HCT116 (cell line): ENCODE measurements around the gene NEB. TPM values are rescaled to one million over a fixed set of nuclear protein-coding genes. Genes with fewer than 3 reads are reported as not detected.

Experiments
- ATAC-seq: fragments of 200-7000 bp; cut with Tn5 transposase; 2 replicates; pipeline ENCODE4 v1.9.1; 2020; ENCODE audit warnings: mild to moderate bottlenecking, moderate library complexity
- BruUV-seq: library from RNA; stranded (reverse); fragments of 400-500 nt; replicated peaks from 2 replicates; lab custom pipeline; 2021; lab: Mats Ljungman, UMichigan
- CTCF ChIA-PET: fragments of 300-600 bp; sonication (Branson Sonifier 250); formaldehyde crosslinking; loops from one replicate; lab custom pipeline; 2021; ENCODE audit warnings: antibody characterized with exemption; lab: Charles Lee
- POLR2A ChIA-PET: fragments of 300-600, 350-600 bp; sonication (Branson Sonifier 250); formaldehyde crosslinking; loops from one replicate; lab custom pipeline; 2021; ENCODE audit warnings: antibody characterized with exemption; lab: Charles Lee
- RAD21 ChIA-PET, 2 experiments: fragments of 300-600 bp; sonication (Branson Sonifier 250); formaldehyde crosslinking; loops; one replicate each; lab custom pipeline; 2023; ENCODE audit warnings: low total read pairs in 2 of 2; ENCODE audit not compliant: uncharacterized antibody in 2 of 2, unreplicated experiment in 2 of 2, low non-redundant PET in 1 of 2; lab: Charles Lee
- DNase-seq: peaks from one replicate; pipeline ENCODE4 v3.0.0-alpha.2; 2010; ENCODE audit warnings: low read depth, low spot score
- H2AFZ ChIP-seq: fragments of 200-600 bp; shearing (Covaris generic), sonication (generic); 2 replicates; pipeline ENCODE4 v1.6.1; 2017; ENCODE audit warnings: low read depth, mixed run types, mixed read lengths, antibody characterized with exemption, low read length; ENCODE audit not compliant: poor library complexity, severe bottlenecking
- H3K27ac ChIP-seq: 2 replicates; pipeline ENCODE4 v1.5.1; 2012; ENCODE audit warnings: low read depth, low read length
- H3K27me3 ChIP-seq: fragments of 200-600 bp; sonication (generic); 2 replicates; pipeline ENCODE4 v1.6.1; 2016; ENCODE audit warnings: mixed run types, low read length, mixed read lengths; ENCODE audit not compliant: insufficient read depth
- H3K36me3 ChIP-seq, 2 experiments: fragments of 200-500 bp in 1 of 2; fragments of 200-600 bp in 1 of 2; sonication (Bioruptor generic) in 1 of 2; sonication (generic) in 1 of 2; 2 replicates each; pipeline versions ENCODE4 v1.5.1 to v1.6.1; 2014 to 2016; ENCODE audit warnings: low read length in 2 of 2, inconsistent platforms in 1 of 2, mixed read lengths in 1 of 2, mixed run types in 1 of 2; ENCODE audit not compliant: insufficient read depth in 2 of 2, control insufficient read depth in 1 of 2
- H3K4me1 ChIP-seq, 2 experiments: fragments of 200-600 bp in 1 of 2; sonication (generic) in 1 of 2; 2 replicates each; pipeline versions ENCODE4 v1.5.1 to v1.6.1; 2012 to 2017; ENCODE audit warnings: low read length in 2 of 2, inconsistent platforms in 1 of 2, mild to moderate bottlenecking in 1 of 2, mixed read lengths in 1 of 2, mixed run types in 1 of 2, moderate library complexity in 1 of 2; ENCODE audit not compliant: insufficient read depth in 2 of 2, control insufficient read depth in 1 of 2
- H3K4me2 ChIP-seq: fragments of 200-600 bp; sonication (generic); 2 replicates; pipeline ENCODE4 v1.6.1; 2017; ENCODE audit warnings: mixed run types, low read length, mixed read lengths
- H3K4me3 ChIP-seq, 2 experiments: fragments of 200-600 bp in 1 of 2; sonication (generic) in 1 of 2; replicated peaks in 1 of 2; 2 replicates each; pipeline ENCODE4 v1.5.1; 2011 to 2016; ENCODE audit warnings: low read length in 2 of 2, control low read depth in 1 of 2, low read depth in 1 of 2, mild to moderate bottlenecking in 1 of 2, mixed read lengths in 1 of 2, mixed run types in 1 of 2
- H3K79me2 ChIP-seq: fragments of 200-600 bp; sonication (generic); 2 replicates; pipeline ENCODE4 v1.6.1; 2017; ENCODE audit warnings: mild to moderate bottlenecking, mixed run types, low read length, moderate library complexity, mixed read lengths; ENCODE audit not compliant: insufficient read depth
- H3K9ac ChIP-seq: fragments of 200-600 bp; sonication (generic); 2 replicates; pipeline ENCODE4 v1.6.1; 2016; ENCODE audit warnings: low read length, mixed read lengths
- H3K9me2 ChIP-seq: fragments of 200-600 bp; sonication (generic), shearing (Covaris generic); 2 replicates; pipeline ENCODE4 v1.6.1; 2017; ENCODE audit warnings: mixed run types, mild to moderate bottlenecking, moderate library complexity; ENCODE audit not compliant: insufficient read depth
- H3K9me3 ChIP-seq, 2 experiments: fragments of 200-500 bp in 1 of 2; fragments of 200-600 bp in 1 of 2; sonication (Bioruptor generic) in 1 of 2; sonication (generic) in 1 of 2; 2 replicates each; pipeline ENCODE4 v1.6.1; 2014 to 2017; ENCODE audit warnings: low read length in 2 of 2, mixed read lengths in 2 of 2, inconsistent platforms in 1 of 2, low read depth in 1 of 2, mild to moderate bottlenecking in 1 of 2, mixed run types in 1 of 2, moderate library complexity in 1 of 2; ENCODE audit not compliant: control insufficient read depth in 1 of 2, insufficient read depth in 1 of 2
- H4K20me1 ChIP-seq: fragments of 200-600 bp; sonication (generic), shearing (Covaris generic); 2 replicates; pipeline ENCODE4 v1.6.1; 2017; ENCODE audit warnings: mixed run types, mild to moderate bottlenecking, moderate library complexity; ENCODE audit not compliant: insufficient read depth
- ATF3 ChIP-seq: IDR thresholded peaks from 2 replicates; pipeline ENCODE4 v1.6.1; 2012
- CBX3 ChIP-seq: IDR thresholded peaks from 2 replicates; pipeline ENCODE4 v1.6.1; 2012; ENCODE audit warnings: low read depth
- CEBPB ChIP-seq: IDR thresholded peaks from 2 replicates; pipeline ENCODE4 v1.6.1; 2012; ENCODE audit warnings: low read depth
- CTCF ChIP-seq, 3 experiments: fragments of 200-600 bp in 1 of 3; sonication (generic) in 1 of 3; IDR thresholded peaks in 2 of 3; conservative IDR thresholded peaks in 1 of 3; 2 replicates each; pipeline ENCODE4 v1.5.1; 2012 to 2017; ENCODE audit warnings: low read depth in 2 of 3, low read length in 2 of 3, antibody characterized with exemption in 1 of 3, borderline replicate concordance in 1 of 3, control low read depth in 1 of 3, mild to moderate bottlenecking in 1 of 3, mixed read lengths in 1 of 3, mixed run types in 1 of 3, moderate library complexity in 1 of 3; ENCODE audit not compliant: insufficient read depth in 1 of 3
- EGR1 ChIP-seq: IDR thresholded peaks from 2 replicates; pipeline ENCODE4 v1.6.1; 2012; ENCODE audit warnings: low read depth
- EZH2 ChIP-seq: fragments of 200-600 bp; sonication (generic); IDR thresholded peaks from 2 replicates; pipeline ENCODE4 v1.6.1; 2017; ENCODE audit warnings: antibody characterized with exemption, mixed run types
- EZH2phosphoT487 ChIP-seq: fragments of 200-600 bp; IDR thresholded peaks from 2 replicates; pipeline ENCODE4 v1.6.1; 2018; ENCODE audit warnings: antibody characterized with exemption, borderline replicate concordance
- FOSL1 ChIP-seq: IDR thresholded peaks from 2 replicates; pipeline ENCODE4 v1.6.1; 2012; ENCODE audit warnings: low read depth
- JUND ChIP-seq: IDR thresholded peaks from 2 replicates; pipeline ENCODE4 v1.6.1; 2012
- POLR2A ChIP-seq: IDR thresholded peaks from 2 replicates; pipeline ENCODE4 v1.7.0; 2011; ENCODE audit warnings: borderline replicate concordance; ENCODE audit not compliant: insufficient read depth, insufficient read length; ENCODE audit errors: extremely low read depth
- RAD21 ChIP-seq: IDR thresholded peaks from 2 replicates; pipeline ENCODE4 v1.6.1; 2012; ENCODE audit warnings: low read depth, mild to moderate bottlenecking
- SIN3A ChIP-seq: IDR thresholded peaks from 2 replicates; pipeline ENCODE4 v1.6.1; 2012; ENCODE audit warnings: low read depth
- SP1 ChIP-seq: IDR thresholded peaks from 2 replicates; pipeline ENCODE4 v1.6.1; 2012; ENCODE audit warnings: low read depth
- SRF ChIP-seq: IDR thresholded peaks from 2 replicates; pipeline ENCODE4 v1.6.1; 2012; ENCODE audit warnings: low read depth
- TCF7L2 ChIP-seq: IDR thresholded peaks from 2 replicates; pipeline ENCODE4 v1.7.0; 2011; ENCODE audit warnings: borderline replicate concordance, inconsistent platforms; ENCODE audit not compliant: insufficient read depth, insufficient read length; ENCODE audit errors: extremely low read depth
- YY1 ChIP-seq: IDR thresholded peaks from 2 replicates; pipeline ENCODE4 v1.6.1; 2011; ENCODE audit warnings: low read length, low read depth, moderate library complexity, mild to moderate bottlenecking; ENCODE audit not compliant: insufficient replicate concordance; ENCODE audit errors: extremely low read depth
- ZBTB33 ChIP-seq: IDR thresholded peaks from 2 replicates; pipeline ENCODE4 v1.6.1; 2011; ENCODE audit warnings: mild to moderate bottlenecking, low read length, moderate library complexity; ENCODE audit not compliant: insufficient replicate concordance; ENCODE audit errors: extremely low read depth
- ZNF274 ChIP-seq: fragments of 200-500 bp; sonication (Bioruptor generic); IDR thresholded peaks from 2 replicates; pipeline ENCODE4 v1.6.1; 2014; ENCODE audit warnings: mild to moderate bottlenecking, low read depth, low read length, inconsistent platforms
- intact Hi-C: fragments of 100-400 bp; cut with micrococcal nuclease; formaldehyde crosslinking; loops from 2 replicates; pipeline ENCODE4 v1.10.0; 2022
- total RNA-seq: library from RNA; stranded (reverse); gene quantifications from one replicate; pipeline ENCODE4 v1.2.1, GENCODE V29; 2021; ENCODE audit not compliant: unreplicated experiment

The NEB gene
- total RNA-seq, 1 experiment from 2014 or later, result 0.34 TPM

GRCh38 chr2:151657667-151658076 lies 76.6 kb downstream of the NEB start (continued):
- TF ChIP-seq ZNF274, result no peak
- no peak for TF ChIP-seq EGR1
- no peak for TF ChIP-seq FOSL1
- no peak for TF ChIP-seq RAD21
- no peak for TF ChIP-seq YY1
- no peak for TF ChIP-seq CBX3
- no peak for TF ChIP-seq EZH2
- TF ChIP-seq CEBPB, result no peak

- H3K79me2 ChIP-seq, result no peaks in the 10 kb centered on the region
- H3K27ac ChIP-seq, result no peak overlapping the region
- H3K4me3 ChIP-seq, result no peak overlapping the region
- H3K4me1 ChIP-seq, result no peaks in the 10 kb centered on the region
- no peak overlapping the region for H3K9ac ChIP-seq
- TF ChIP-seq JUND (no peak), CEBPB (no peak), ATF3 (no peak), POLR2A (no peak), CTCF (IDR thresholded peaks at IDR 0.05 in 2 of 3, conservative IDR thresholded peaks at IDR 0.05 in 1 of 3; ENCODE audit: borderline replicate concordance in 1 of 3, insufficient read depth in 1 of 3, low read depth in 2 of 3, low read length in 2 of 3) (no peak), SP1 (no peak), SRF (no peak), ZNF274 (no peak), CBX3 (no peak), TCF7L2 (no peak), SIN3A (no peak), ZBTB33 (no peak), EGR1 (no peak), EZH2phosphoT487 (no peak), YY1 (no peak), EZH2 (no peak)
- no peak for ATAC-seq
- H4K20me1 ChIP-seq, result no peaks in the 10 kb centered on the region
- CTCF ChIA-PET, result no interaction called here
- RAD21 ChIA-PET, result no interaction called here
- no peak for DNase-seq
- no peaks in the 10 kb centered on the region for H3K9me2 ChIP-seq
- H3K4me2 ChIP-seq, result no peak overlapping the region
- BruUV-seq, result no TSS peak
- intact Hi-C loops, result no loop called here
- H3K9me3 ChIP-seq, result no peaks in the 10 kb centered on the region
- H3K36me3 ChIP-seq, result no peaks in the 10 kb centered on the region
- no peaks in the 10 kb centered on the region for H3K27me3 ChIP-seq
- POLR2A ChIA-PET, result no interaction called here
- no peak overlapping the region for H2AFZ ChIP-seq
Observed at GRCh38 chr2:151655663-151656398, 78.4 kb downstream of the NEB start.
